ENCODE measurements around the gene SELENOO.
"Not testable (repeated sequence)": the region's sequence is repeated elsewhere in the genome, so short reads cannot be mapped to it uniquely, and the experiment has no call there.

The SELENOO gene, protein sequence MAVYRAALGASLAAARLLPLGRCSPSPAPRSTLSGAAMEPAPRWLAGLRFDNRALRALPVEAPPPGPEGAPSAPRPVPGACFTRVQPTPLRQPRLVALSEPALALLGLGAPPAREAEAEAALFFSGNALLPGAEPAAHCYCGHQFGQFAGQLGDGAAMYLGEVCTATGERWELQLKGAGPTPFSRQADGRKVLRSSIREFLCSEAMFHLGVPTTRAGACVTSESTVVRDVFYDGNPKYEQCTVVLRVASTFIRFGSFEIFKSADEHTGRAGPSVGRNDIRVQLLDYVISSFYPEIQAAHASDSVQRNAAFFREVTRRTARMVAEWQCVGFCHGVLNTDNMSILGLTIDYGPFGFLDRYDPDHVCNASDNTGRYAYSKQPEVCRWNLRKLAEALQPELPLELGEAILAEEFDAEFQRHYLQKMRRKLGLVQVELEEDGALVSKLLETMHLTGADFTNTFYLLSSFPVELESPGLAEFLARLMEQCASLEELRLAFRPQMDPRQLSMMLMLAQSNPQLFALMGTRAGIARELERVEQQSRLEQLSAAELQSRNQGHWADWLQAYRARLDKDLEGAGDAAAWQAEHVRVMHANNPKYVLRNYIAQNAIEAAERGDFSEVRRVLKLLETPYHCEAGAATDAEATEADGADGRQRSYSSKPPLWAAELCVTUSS

DNA sequence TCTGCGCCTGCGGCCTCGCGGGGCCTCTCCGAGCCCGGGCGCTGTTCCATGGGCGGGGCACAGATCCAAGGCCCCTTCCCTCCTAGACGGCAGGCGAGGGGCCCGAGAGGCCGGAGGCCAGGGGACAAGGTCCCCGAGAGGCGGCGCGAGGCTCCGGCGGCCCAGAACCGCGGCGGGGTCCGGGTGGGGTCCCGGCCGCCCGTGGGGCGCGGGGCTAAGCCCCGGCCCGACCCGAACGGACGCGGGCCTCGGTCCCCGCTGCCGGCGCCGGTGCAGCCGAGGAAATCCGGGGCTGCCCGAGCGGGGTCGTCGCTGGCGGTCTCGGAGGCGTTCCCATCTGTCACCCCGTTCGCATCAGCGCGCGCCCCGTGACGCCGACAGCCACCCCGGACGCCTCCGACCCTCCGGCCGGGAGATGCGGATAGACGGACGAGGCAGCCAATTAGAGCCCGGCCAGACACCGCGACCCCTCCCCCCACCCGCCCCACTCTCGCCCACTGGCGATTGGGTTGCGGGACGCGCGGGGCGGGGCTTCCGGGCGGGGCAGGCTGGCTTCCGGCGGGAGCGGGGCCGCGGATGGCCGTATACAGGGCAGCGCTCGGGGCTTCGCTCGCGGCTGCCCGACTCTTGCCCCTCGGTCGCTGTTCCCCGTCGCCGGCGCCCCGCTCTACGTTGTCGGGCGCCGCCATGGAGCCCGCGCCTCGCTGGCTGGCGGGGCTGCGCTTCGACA is at the start of gene SELENOO:
Gene SELENOO (plus strand): TSS at position 551 of the 730 bp plus-strand sequence. CDS start 26 bp downstream, at position 577.
- peak; percentile 89 for DNase-seq

DNA sequence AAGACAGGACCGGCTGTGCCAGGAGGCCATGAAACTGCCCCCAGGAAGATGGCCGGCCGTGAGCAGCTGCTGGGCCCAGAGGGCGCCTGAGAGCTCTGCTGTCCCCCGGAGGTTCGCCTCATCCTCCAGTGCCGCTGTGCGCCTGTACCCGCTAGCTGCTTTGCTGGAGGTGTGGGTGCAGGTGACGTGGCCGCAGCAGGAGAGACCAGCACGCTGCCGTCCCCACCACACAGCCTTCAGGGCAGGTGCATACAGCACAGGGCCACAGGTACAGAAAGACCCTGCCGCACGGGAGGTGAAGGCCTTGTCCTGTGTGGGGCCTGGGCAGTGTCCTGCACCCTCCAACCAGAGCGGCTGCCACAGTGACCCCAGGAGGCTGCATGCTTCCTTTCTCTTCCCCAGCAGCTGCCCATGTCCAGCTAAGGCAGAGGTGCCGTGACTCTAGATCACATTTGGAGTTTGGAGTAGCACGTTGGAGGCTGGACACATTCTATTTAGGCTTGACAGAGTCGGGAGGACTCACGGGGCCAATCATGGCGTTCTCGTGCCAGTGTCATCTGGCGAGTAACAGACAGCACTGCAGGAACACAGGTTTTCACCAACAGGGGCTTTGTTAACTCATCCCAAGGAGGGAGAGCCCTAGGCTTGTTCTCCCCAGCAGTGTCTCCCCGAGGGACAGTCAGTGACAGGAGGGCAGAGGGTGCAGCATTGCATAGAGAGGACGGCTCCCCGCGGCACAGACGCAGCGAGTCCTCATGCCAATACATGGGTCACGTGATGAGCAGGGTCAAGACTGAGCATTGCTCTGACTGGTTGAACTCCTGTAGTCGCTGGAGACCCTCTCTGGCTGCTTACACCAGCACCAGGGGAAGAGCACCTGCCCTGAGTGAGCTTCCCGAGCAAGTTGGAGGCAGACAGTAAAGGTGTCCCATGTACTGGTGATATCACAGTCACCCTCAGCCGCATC is 49.0 kb upstream of the SELENOO start:
- no peak for DNase-seq

DNA sequence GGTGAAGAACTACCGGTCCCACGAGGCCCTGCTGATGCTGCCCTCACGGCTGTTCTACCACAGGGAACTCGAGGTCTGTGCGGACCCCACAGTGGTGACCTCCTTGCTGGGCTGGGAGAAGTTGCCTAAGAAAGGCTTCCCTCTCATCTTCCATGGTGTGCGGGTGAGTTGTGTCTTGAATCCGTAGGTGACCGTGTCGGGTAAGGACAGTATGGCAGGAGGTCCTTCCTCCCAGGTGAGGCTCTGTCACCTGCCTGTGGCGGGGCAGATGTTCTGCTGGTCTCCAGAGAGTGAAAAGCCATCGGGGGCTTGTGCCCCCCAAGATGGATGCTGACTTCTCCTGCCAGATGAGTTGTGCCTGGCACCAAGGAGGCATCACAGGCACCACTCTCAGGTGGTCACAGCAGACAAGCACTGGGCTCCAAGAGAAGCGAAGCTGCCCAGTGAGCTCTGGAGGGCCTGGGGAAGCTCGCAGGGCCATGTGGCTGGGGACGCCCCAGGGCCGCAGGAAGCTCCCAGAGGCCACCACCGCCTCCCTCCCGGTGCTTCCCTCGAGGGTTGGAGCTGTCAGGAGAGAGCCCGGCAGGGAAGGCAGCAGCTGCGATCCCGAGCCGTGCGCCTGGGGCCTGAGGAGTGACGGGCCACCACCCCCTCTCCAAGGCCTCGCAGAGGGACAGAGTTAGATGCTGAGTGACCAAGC is 47.6 kb upstream of the SELENOO start:
- DNase-seq, result no peak

DNA sequence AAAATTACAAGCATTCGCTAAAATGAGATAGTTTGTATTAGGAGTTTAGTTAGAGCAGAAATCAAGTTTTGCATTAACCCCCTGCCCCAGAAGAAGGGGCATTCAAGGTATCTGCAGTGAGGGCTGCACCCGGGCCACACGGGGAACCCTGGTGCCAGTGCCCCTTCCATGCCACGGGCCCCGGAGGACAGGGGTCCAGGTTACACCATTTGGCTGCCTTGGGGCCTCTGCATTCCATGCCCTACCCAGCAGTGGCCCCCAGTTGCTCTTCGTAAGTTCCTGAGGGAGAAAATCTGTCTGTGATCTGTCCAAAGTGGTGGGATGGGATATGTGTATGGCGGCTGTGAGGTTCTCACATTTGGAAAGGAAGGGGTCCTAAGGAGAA is 47.1 kb upstream of the SELENOO start:
- no peak for DNase-seq

DNA sequence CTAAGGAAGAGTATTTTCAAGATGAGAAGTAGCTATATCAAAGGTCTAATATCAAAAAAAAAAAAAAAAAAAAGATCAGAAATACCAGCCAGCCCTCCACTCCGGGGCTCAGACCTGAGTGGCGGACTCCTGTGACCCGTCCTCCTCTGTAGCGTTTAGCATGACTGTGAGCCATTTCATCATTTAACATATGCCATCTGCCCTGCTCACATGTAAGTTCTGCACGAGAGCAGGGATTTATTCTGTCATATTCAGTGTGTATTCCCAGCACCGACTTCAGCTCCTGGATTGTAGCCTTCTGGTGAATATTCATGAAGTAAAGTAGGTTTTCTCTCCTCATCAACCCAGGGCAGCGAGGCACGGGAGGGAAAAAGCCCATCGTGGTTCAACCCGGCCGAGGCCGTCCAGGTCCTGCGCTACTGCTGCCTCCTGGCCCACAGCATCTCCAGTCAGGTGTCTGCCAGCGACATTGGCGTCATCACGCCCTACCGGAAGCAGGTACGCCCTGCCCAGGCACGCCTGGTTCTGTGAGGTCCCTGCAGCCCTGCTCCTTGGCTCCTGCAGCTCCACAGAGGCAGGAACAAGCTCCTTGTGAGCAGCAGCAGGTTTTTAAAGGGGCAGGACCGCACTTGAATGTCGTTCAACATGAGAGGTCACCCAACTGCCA is 43.0 kb upstream of the SELENOO start:
- no peak for DNase-seq

DNA sequence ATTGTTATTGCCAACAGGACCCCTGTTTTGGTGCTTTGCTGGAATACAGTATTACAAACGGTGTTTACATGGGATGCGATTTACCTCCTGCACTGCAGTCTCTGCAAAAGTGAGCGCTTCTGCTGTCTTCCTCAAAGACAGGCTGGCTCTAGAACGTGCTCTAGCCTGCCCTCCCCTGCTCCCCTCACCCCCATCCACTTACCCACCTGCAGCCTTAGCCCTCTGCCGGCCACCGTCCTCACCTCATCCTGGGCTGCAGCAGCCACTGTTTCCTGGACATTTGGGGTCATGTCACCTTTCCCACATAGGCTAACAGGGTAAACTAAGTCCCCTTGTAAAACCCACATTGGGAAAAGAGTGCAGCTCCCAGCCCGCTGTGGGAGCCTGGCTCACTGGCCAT is 39.9 kb upstream of the SELENOO start:
- no peak for DNase-seq

DNA sequence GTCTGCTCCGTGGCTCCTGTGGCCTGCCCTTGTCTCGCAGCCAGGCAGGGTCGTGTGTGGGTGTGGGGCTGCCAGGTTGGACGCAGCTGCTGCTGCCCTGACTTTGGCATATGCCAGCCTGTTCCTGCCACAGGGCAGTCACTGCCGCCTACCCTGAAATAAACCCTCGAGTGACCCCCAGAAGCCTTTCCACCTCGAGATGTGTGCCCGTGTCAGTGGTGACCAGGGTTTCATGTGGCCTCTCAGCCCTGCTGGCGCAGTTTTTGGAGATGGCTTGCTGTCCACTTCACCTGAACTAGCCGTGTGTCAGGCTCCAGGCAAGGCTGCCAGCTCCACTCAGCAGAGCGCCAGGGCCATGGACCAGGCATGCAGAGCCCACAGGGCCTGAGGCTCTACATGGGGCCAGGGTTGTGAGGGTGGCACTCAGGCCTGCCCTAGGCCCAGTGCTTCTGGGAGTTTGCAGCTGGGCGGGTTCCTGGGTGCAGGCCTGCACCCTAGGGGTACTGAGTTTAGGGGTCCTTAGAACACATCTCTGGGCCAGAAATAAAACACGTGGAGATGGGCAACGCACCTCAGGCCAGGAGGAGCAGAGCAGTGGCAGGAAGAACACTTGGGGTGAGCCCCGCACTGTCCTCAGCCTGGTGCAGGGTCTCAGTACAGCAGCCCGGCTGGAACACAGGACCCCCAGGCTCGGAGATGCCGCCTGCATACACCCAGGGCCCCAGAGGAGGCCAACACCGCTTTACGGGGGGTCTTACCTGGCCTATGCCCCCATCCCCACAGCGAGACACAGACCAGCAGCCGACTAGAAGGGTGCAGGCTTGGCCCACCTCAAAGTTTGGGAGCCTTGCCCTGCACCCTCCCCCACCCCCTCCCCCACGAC is 39.1 kb upstream of the SELENOO start:
- no peak for DNase-seq

DNA sequence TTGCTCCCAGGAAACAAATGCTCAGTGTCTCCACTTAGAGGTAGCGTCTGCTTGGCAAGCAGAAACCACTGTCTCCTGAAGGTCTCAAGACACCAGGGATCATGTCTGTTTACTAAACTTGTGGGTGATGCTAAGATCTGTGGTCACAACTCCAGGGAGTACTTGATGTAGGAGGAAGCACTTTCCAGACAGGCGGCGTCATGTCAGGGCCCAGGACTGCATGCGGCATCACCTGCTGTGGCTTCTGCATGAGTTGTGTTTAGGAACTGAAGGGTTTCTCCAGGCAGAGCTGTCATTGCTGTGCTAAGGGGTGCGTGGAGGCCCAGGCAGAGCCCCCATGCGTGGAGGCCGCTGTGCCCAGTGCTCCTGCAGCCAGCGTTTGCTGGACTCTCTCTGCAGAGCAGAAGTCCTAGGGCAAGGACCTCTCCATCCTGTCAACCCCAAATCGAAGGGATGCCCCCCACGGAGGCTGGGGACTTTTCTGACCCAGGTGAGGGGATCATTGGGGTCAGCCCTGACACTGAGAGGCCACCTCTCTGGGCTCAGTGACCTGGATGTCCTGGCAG is 38.3 kb upstream of the SELENOO start:
- DNase-seq, result no peak

DNA sequence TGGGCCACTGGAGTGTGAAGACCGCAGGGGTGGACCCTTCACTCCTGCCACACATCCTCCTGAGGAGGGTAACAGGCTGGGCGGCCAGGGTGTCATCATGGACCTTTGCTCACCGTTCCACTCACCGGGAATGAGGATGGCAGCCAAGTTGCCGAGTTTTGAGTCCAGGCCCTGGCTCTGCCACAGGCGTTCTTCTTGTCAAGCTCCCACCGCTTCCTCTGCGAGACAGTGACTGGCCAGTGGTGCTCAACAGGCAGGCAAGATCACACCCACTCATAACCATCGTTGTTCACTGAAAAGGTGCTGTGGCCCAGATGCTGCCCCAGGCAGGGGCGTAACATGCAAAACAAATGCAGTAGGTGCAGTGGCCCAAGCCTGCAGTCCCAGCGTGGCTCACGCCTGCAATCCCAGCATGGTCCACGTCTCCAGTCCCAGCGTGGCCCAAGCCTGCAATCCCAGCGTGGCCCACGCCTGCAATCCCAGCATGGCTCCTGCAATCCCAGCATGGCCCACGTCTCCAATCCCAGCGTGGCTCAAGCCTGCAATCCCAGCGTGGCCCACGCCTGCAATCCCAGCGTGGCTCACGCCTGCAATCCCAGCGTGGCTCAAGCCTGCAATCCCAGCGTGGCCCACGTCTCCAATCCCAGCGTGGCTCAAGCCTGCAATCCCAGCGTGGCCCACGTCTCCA is 35.2 kb upstream of the SELENOO start:
- DNase-seq, result no peak

DNA sequence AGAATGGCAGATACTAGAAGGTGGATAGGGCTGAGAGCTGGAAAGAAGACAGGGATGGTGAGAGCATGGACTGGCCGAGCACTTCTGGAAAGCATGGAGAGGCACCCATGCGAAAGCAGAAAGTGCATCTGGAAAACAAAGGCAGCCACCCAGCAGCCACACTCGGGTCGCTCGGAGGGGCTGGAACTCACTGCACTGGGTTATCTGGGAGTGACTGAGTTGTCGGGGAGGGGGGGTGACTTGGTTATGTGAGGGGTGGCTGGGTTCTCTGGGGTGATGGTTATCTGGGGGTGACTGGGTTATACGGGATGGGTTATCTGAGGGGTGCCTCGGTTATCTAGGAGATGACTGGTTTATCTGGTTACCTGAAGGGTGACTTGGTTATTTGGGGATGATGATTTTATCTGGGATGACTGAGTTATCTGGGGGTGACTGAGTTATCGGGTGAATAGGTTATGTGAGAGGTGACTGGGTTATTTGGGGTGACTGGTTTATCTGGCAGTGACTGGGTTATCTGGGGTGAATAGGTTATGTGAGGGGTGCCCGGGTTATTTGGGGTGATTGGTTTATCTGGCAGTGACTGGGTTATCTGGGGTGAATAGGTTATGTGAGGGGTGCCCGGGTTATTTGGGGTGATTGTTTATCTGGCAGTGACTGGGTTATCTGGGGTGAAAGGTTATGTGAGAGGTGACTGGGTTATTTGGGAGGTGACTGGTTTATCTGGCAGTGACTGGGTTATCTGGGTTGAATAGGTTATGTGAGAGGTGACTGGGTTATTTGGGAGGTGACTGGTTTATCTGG is 32.9 kb upstream of the SELENOO start:
- DNase-seq, result no peak

DNA sequence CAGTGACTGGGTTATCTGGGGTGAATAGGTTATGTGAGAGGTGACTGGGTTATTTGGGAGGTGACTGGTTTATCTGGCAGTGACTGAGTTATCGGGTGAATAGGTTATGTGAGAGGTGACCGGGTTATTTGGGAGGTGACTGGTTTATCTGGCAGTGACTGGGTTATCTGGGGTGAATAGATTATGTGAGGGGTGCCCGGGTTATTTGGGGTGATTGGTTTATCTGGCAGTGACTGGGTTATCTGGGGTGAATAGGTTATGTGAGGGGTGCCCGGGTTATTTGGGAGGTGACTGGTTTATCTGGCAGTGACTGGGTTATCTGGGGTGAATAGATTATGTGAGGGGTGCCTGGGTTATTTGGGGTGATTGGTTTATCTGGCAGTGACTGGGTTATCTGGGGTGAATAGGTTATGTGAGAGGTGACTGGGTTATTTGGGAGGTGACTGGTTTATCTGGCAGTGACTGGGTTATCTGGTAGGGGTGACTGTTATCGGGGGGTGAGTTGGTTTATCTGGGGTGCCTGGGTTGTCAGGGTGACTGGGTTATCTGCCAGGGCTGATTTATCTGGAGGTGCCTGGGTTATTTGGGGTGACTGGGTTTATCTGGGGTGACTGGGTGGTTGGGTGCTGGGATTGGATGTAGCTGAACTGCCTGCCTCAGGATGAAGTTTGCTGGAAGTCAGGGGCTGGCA is 32.2 kb upstream of the SELENOO start:
- DNase-seq, result not testable (repeated sequence)

DNA sequence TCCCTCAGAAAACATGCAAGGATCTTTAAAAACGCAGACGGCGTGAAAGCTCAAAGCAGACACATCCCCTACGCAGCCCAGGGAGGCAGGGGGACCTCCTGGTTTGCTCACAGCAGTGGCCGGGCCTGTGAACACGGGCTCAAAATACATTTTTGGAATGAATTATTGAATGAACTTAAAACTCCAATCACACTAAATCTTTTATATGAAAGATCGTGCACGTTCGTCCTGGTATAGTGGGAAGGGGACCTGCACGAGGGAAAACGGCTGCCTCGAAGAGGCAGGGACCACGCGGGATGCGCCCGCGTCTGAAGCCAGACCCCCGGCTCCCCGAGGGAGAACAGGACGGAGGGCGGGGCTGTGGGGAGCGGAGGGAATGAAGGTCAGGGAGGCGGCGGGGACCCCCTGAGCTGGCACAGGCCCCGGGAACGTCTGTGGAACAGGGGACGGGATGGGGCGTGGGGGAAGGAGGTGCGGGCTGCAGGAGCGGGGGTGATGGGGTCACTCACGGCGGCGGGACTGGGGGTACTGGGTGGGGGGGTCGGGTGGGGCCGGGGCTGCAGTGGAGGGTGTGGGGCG is 31.5 kb upstream of the SELENOO start:
- no peak for DNase-seq

DNA sequence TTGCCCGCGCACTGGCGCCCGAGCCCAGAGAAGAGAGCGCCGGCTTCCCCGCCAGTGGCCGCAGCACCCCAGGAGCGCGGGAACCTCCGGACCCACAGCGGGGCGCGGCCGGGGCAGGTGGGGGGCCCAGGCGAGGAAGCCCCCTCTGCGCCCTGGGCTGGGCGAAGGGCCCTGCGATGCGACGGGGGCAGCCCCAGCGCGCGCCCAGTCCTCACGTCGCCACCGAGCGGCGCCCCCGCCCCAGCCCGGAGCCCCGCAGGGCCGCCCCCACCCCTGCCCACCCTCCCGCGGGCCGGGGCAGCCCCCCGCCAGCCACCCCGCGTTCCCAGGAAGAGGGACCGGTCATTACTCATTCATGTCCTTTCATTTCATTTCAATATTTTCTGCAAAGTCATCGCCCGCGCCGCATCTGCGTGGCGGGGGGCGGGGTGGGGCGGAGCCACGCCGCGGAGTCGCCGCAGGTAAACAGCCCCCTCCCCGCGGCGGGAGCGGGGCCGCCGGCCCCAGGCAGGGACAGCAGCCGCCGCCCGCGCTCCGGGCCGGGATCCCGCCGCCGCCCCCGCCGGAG is 31.0 kb upstream of the SELENOO start:
- DNase-seq, result no peak

DNA sequence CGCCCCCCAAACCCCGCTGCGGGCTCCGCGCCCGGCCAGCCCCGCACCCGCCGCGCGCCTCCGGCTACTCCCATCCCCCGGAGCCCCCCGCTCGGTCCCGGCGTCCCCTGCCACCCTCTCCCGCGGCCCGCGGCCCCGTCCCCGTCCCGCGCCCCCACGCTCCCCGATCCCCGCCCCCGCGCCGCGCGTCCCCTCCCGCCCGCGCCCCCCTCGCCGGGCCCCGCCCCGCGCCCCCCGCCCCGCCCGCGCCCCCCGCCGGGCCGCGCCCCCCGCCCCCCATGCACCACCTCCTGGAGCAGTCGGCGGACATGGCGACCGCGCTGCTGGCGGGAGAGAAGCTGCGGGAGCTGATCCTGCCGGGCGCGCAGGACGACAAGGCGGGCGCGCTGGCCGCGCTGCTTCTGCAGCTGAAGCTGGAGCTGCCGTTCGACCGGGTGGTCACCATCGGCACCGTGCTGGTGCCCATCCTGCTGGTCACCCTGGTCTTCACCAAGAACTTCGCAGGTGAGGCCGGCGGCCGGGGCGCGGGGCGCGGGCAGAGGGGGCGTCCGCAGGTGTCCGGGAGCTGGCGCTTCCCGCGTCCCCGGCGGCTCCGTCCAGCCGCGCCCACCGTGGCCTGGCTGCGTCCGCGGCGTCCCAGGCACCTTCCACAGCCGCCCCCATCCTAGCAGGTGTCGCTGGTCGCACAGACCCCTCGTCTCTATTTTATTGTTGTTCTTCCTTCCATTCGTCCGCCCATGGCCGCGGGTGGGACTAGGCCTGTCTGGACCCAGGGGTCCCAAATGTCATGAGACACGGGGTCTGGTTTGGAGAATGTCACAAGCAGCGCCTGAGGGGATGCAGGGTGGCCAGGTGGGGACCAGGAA is 30.1 kb upstream of the SELENOO start, which contains the start of gene PANX2:
Gene PANX2 (plus strand): TSS at position 279 of the 866 bp plus-strand sequence. CDS start 0 bp downstream, at position 279.
- no peak for DNase-seq

DNA sequence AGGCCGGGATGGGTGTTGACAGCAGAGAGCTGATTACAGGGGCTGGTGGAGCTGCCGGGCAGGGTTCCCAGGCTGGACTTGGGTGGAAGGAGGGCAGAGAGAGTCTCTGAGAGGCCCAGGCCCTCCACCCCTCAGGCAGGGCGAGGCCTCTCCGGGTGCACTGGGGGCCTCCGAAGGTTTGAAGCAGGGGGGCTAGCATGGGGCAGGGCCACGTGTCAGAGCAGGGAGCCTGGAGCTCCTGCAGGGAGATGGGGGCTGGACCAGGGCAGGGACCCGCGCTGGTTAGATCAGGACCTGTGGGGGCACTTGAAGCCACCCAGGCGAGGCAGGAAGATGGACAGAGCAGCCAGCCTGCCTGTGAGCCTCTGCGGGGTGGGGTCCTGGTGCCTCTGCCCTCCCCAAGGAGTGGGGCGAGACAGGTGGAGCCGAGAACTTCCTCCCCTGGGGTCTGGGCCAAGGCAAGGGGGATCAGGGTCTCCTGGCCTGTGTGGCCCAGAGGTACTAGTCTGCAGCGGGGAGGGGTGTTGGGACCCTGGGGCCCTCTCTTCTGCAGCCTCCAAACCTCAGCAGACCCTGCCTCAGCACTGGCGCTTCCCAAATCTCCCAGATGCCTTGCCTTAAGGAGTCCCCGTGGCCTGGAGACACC is 29.4 kb upstream of the SELENOO start:
- no peak for DNase-seq
